HepG2 (cell line): Measurements from ENCODE around the gene MSMP.

Source experiments
- AHDC1 ChIP-seq: sonication (generic); formaldehyde crosslinking; IDR thresholded peaks from 2 replicates; pipeline ENCODE4 v1.5.1; 2020; ENCODE audit warnings: mild to moderate bottlenecking, missing genetic modification reagents, borderline replicate concordance
- HNRNPH1 ChIP-seq: fragments of 200-400 bp; formaldehyde crosslinking; optimal IDR thresholded peaks from 2 replicates; pipeline ENCODE3; 2017; ENCODE audit warnings: mild to moderate bottlenecking, low read depth, low read length
- JUND ChIP-seq: sonication (generic); formaldehyde crosslinking; IDR thresholded peaks from 2 replicates; pipeline ENCODE4 v1.8.0; 2022; ENCODE audit warnings: mild to moderate bottlenecking, missing genetic modification reagents
- KLF16 ChIP-seq, 2 experiments: sonication (generic) in 1 of 2; formaldehyde crosslinking in 1 of 2; IDR thresholded peaks; 2 replicates each; pipeline versions ENCODE4 v1.6.1 to v1.8.0; 2016 to 2023; ENCODE audit warnings: missing genetic modification reagents in 2 of 2, missing compliant biosample characterization in 1 of 2
- TOE1 ChIP-seq: sonication (generic); formaldehyde crosslinking; IDR thresholded peaks from 2 replicates; pipeline ENCODE4 v1.4.0; 2020; ENCODE audit warnings: mild to moderate bottlenecking, missing genetic modification reagents
- ZHX2 ChIP-seq, 2 experiments: sonication (generic) in 1 of 2; formaldehyde crosslinking in 1 of 2; IDR thresholded peaks; 2 replicates each; pipeline versions ENCODE4 v1.6.1 to v1.9.0; 2014 to 2022; ENCODE audit warnings: antibody characterized with exemption in 1 of 2, borderline replicate concordance in 1 of 2, inconsistent platforms in 1 of 2, low read depth in 1 of 2, missing genetic modification reagents in 1 of 2
- ZKSCAN1 ChIP-seq: fragments of 150-350 bp; IDR thresholded peaks from 2 replicates; pipeline ENCODE4 v1.6.1; 2014; ENCODE audit warnings: low read length
- TF ChIP-seq, protein P1 (sequence below), 2 experiments: fragments of 450-650 bp in 1 of 2; sonication (generic) in 1 of 2; formaldehyde crosslinking in 1 of 2; IDR thresholded peaks; 2 replicates each; pipeline versions ENCODE4 v1.6.1 to v1.8.0; 2016 to 2022; ENCODE audit warnings: antibody characterized with exemption in 1 of 2, mild to moderate bottlenecking in 1 of 2, missing genetic modification reagents in 1 of 2

DNA sequence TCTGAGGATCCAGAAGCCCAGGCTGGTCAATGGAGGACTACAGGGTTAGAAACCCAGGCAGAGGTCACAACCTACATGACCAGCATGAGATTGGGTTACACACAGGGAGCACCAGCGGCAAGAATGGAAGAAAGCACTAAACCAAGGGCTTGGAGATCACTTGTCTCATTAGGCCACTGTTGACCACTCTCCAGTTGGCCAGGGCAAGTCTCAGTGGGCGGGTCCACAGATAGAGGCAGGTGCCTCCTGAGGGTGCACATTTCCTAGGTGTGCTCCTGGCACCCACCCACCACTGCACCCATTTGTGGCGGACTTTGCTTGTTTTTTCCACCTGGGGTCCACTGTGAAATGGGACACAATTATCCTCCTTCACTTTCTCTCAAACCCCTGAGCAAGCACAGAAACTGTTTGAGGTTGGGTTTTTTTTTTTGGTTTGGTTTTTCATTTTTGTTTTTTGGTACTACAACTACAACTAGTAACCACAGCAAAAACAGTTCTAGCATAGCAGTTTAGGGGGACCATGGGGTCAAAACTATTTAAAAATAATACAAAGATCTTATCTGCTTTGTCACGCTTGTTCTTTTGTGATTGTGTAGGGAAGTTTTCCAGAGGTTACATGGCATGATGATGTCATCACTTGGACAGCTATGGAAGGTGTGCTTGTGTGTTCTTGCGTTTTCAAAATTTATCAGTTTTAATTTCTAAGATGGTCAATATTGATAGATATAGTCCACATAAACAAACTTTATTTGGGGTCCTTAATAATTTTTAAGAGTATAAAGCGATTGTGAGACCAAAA lies 43.4 kb upstream of the MSMP start:
- TF ChIP-seq, protein P1, sequence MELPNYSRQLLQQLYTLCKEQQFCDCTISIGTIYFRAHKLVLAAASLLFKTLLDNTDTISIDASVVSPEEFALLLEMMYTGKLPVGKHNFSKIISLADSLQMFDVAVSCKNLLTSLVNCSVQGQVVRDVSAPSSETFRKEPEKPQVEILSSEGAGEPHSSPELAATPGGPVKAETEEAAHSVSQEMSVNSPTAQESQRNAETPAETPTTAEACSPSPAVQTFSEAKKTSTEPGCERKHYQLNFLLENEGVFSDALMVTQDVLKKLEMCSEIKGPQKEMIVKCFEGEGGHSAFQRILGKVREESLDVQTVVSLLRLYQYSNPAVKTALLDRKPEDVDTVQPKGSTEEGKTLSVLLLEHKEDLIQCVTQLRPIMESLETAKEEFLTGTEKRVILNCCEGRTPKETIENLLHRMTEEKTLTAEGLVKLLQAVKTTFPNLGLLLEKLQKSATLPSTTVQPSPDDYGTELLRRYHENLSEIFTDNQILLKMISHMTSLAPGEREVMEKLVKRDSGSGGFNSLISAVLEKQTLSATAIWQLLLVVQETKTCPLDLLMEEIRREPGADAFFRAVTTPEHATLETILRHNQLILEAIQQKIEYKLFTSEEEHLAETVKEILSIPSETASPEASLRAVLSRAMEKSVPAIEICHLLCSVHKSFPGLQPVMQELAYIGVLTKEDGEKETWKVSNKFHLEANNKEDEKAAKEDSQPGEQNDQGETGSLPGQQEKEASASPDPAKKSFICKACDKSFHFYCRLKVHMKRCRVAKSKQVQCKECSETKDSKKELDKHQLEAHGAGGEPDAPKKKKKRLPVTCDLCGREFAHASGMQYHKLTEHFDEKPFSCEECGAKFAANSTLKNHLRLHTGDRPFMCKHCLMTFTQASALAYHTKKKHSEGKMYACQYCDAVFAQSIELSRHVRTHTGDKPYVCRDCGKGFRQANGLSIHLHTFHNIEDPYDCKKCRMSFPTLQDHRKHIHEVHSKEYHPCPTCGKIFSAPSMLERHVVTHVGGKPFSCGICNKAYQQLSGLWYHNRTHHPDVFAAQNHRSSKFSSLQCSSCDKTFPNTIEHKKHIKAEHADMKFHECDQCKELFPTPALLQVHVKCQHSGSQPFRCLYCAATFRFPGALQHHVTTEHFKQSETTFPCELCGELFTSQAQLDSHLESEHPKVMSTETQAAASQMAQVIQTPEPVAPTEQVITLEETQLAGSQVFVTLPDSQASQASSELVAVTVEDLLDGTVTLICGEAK (IDR thresholded peaks at IDR 0.05): no peak
- TF ChIP-seq, protein P1 (CRISPR knock-in tag; IDR thresholded peaks at IDR 0.05): no peak
- no peak for TF ChIP-seq ZHX2 (IDR thresholded peaks at IDR 0.05; ENCODE audit: low read depth)
- TF ChIP-seq ZHX2 (CRISPR knock-in tag; IDR thresholded peaks at IDR 0.05; ENCODE audit: borderline replicate concordance): no peak
- TF ChIP-seq JUND (CRISPR knock-in tag): no peak
- TF ChIP-seq HNRNPH1: no peak
- no peak for TF ChIP-seq AHDC1 (CRISPR knock-in tag)
- no peak for TF ChIP-seq KLF16 (CRISPR knock-in tag; IDR thresholded peaks at IDR 0.05)
- no peak for TF ChIP-seq ZKSCAN1
- no peak for TF ChIP-seq TOE1 (CRISPR knock-in tag)
